ENCODE data around the gene CMIP.

CMIP gene

DNA sequence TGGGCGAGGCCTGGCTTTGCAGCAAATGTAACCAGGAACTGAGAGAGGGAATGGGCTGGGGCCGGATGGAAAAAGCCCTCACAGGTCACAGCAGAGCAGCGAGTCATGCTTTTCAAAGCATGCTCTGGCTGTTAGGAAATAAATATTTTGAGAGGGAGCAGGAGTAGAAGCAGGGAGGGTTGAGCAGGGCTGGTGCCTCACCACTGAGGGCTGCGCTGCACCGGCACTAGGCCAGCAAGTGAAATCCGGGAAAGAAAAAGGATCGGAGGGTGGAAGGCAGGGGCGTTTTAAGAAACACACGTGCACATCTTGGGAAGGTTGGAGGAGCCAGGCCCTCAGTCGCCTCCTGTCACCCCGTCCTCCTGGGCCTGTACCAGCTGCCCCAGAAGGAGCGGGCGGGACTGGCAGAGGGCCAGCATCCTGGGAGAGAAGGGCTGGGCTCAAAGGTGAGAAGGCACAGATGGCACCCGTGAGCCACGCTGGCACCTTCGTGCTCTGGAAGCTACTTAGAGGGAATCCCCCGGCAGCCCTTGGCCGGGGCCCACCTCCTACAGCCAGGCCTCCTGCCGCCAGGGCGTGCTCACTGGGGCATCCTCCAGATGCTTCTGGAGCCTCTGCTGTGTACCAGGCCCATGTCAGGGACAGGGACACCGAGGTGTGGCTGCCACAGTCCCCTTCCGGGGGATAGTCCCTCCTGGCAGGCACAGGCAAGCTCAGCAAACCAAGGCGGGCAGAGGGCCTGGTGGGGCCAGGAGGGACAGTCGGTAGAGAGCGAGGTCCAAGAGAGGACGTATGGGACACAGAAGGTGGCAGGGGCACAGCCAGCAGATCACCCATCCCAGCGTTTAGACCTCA, 263.0 kb downstream of the CMIP start:
- peak; percentile 52 for DNase-seq

DNA sequence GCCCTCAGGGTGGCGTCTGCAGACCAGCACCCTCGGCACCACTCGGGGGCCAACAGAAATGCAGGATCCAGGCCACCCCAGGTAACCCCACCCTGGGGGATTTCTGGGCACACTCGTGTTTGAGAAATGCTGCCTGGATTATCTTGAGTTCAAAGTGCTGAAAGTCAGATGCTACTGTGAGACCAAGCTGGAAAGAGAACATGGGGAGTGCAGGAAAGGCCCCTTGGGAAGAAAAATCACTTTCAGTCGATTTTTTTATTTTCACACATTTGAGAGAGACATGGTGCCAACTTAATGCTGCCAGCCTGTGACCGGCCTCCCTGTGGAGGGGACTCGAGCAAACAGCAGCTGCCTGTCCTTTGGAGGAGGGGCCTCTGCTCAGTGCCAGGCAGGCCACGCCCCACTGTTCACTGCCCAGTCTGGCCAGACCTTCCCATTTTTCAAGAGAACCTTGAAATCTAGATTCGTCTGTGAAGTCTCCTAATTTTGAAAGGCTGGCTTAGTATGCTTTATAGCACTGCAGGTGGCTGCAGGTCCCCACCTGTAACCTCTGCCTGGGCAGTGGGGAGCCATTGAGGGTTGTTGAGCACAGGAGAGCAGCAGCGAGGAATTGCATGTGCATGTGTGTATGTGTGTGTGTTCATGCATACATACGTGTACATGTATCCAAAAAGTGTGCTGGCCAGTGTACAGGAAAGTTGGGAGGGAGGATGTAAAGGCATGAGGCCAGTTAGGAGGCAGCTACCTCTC, 263.8 kb downstream of the CMIP start:
- no peak for DNase-seq

DNA sequence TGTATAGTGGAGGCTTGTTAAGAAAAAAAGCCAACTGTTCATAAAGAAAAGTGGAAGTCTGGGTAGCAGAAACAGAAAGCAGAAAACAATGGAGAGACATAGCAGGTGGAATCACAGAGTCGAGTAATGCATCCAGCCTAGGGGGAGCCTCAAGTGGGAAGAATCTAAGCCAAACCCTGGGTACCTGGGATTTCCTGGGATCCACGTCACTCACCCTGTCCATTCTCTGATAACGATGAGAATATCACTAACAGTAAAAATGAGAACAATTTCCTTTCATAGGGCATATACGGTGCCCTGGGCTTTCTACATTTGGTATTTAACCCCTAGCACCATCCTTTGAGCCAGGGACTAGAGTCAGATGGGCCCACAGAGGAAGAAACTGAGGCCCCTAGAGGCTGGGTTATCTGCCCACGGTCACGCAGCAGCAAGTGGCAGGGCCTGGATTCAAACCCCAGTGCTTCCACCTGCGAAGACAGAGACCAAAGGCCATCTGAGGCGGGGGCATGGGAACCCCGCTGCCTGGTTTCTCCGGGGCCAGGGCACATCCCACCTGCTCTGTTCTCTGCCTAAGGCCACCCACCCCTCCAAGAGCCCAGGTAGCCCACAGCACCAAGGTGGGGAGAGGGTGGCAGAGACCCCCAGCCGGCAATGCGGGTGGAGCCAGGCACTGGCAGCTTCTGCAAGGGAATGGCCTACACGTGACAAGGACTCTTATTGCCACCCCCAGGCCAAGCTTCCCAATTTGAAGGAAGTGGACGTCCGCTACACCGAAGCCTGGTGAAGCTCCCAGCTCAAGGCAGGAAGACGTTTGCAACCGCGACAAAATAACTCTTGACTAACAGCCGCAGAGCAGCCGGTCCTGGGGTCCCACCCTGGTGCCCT, 264.6 kb downstream of the CMIP start:
- no peak for DNase-seq

DNA sequence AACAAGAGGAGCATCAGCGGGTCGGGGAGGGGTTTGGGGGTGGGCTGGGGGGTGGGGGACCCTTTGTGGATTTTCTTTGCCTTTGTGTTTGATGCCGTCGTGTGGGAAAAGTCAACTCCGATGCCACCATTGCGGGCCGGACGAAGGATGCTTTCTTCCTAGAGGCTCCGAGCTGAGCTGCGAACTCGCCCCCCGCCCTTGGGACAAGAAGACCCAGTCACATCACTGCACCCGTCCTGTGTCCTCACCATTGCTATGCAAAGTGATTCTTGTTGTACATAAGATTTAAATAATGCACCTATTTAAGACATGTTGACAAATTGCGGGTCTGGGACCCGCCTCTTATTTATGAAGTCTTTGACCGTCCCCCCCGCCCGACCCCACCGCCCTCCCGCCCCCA, 265.4 kb downstream of the CMIP start:
- DNase-seq: no peak

DNA sequence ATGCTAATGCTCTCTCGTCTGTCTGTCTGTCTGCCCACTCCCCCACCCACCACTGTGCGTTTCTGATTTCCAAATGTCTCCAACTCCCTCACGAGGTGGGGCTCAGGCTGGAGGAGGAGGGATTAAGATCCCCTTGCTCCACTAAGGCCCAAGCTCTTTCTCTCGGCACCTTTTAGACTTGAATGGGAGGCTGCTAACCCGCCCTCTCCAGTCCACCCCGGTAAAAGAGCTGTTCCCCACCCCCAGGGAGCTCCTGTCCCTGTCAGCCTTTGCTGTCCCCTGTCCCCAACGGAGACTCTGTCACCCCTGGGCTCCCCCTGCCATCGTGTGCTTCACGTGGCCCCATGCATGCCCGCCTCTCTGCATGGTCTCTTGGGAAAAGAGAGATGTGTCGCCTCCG, 266.0 kb downstream of the CMIP start:
- no peak for DNase-seq

DNA sequence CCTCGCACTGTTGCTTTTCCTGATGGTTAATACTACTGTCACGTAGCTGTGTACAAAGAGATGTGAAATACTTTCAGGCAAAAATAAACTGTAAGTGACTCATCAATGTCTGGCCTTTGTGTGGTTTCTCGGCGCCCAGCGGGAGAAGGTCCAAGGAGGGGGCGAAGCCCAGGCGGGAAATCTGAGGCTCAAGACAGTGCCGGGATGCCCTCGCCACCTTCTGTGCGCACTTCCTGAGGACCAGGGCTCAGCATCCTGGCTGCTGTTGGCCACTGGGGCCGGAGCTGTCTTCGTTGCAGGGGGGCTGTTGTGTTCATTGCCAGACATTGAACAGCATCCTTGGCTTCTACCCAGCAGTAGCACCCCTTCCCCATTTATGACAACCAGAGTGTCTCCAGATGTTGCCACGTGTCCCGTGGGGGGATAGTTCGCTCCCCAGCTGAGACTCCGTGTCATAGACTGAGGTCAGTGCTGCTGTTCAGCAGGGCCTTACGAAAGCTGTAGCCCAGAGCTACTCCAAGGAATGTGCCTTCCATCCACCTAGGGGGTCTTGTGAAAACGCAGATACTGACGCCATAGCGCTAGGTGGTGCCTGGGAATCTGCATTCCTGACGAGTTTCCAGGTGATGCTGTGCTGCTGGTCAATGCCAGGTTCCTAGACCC, 267.2 kb downstream of the CMIP start:
- DNase-seq: peak; percentile 93

DNA sequence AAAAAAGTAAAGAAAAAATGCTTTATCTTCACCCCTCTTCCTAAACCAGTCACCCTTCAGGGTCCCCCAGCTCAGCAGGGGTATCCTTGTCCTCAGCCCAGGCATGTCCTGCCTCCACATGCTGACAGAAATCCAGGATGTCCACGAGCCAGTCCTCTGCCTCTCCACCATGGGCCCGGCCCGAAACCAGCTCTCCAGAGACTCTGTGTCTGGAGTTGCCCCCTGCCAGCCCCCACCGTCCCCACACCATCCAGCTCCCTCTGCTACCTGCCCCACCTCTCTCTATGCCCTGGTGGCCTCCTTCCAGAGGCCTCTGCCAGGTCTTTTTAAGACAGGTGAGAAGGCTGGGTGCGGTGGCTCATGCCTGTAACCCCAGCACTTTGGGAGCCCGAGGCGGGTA, 268.1 kb downstream of the CMIP start:
- no peak for DNase-seq

DNA sequence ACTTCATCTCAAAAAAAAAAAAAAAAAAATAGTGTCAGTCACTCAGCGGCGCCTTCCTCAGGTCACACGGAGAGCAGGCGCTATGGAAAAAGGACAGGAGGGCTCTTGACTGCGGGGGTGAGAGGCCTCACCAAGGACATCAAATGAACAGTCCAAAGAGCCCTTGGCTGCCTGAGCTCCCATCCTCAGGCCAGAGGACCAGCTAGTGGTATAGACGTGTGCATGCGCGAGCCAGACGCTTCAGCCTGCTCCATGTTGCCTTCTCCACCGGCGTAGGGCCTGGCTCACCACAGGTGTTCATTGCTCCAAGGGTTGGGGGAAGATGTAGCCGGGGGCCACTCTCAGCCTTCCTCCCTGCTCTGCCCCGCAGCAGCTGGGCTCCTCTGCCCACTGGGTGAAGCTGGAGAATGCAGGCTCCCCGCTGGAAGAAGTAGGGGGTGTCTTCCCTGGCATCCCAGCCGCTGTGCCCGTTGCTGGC, 268.7 kb downstream of the CMIP start:
- DNase-seq: no peak

DNA sequence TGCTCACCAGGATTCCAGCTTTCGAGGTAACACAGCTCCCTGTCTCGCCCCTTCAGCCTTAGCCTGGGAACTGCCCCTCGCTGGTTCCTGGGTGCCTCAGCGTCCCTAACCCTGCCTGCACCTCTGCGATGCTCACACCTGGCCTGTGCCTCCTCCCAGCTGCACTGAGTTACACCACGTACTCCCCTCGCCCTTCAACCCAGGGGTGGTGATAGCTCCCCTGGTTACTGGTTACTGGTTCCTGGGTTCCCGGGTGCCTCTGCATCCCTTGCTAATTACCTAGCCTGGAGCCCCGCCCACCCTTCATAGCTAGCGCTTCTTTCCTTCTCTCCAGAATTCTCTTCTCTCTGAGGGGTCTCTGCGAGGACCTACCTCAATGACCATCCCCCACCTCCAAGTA, 269.2 kb downstream of the CMIP start:
- no peak for DNase-seq

DNA sequence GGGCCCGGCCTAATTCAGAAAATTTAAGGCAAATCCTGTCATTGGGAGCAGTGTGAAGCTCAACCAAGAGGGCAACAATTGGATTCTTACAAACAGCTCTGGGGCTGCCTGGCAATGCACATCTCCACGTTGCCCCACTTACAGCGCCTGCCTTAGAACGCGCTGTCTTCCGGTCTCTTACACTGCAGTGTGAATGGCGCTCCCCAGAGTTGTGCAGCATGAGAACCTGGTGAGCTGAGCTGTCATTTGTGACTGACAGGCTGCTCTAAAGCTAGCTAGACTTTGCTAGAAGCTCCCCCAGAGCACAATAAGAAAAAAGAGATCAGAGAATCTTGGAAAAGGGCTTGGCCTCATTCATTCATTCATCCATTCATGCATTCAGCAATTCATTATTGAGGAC, 270.0 kb downstream of the CMIP start:
- DNase-seq: no peak

DNA sequence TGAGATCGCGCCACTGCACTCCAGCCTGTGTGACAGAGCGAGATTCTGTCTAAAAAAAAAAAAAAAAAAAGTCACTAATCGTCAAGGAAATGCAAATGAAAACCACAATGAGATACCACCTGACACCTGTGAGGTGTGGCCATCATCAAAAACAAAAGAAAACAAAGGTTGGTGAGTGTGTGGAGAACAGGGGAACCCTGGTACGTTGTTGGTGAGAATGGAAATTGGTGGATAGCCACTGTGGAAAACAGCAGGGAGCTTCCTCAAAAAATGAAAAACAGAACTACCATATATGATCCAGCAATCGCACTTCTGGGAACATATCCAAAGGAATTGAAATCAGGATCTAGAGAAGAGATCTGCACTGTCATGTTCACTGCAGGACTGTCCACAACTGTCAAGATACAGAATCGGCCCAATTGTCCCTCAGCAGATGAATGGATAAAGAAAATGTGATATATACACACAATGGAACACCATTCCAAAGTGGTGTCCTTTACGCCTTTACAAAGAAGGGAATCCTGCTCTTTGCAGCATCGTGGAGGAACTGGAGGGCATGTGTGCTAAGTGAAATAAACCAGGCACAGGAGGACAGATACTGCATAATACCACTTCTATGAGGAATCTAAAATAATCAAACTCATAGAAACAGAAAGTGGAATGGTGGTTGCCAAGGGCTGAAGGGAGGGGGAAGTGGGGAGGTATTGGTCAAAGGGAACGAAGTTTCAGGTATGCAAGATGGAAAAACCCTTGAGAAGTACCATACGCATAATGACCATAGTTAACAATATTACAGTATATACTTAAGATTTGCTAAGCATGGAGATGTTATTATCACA, 271.0 kb downstream of the CMIP start:
- no peak for DNase-seq

DNA sequence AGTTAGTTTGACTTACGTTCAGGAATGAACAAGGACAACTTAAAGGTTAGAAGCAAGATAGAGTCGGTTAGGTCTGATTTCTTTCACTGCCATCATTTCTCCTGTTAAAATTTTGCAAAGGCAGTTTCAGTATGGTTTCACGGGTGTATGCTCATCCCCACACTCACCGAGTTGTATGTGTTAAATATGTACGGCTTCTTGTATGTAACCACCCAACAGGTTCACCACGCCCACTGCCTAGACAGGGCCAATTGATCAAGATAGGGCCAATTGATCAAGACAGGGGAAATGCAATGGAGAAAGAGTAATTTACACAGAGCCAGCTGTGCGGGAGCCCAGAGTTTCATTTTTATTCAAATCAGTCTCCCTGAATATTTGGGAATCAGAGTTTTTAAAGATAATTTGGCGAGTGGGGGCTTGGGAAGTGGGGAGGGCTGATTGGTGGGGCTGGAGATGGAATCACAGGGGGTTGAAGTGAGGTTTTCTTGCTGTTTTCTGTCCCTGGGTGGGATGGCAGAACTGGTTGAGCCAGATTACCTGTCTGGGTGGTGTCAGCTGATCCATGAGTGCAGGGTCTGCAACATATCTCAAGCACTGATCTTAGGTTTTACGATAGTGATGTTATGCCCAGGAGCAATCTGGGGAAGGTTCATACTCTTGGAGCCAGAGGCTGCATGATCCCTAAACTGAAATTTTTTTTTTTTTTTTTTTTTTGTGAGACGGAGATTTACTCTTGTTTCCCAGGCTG, 272.0 kb downstream of the CMIP start:
- no peak for DNase-seq

DNA sequence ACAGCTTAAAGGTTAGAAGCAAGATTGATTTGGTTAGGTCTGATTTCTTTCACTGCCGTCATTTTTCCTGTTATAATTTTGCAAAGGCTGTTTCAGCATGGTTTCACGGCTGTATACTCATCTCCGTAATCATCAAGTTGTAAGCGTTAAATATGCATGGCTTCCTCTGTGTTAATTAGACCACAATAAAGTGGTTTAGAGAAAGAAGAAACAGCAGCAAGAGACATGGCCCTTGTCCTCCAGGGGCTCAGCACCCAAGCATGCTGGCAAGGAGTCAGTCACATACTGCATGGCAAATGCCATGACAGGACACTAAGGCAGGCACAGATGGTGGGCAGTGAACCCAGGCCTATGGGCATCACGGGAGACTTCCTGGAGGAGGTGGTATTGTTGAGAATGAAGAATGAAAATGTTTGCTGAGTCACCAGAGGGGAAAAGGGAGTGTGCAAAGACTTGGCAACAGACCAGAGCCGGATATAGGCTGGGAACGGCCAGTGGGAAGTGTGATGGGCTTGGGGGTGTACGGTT, 273.1 kb downstream of the CMIP start:
- no peak for DNase-seq

DNA sequence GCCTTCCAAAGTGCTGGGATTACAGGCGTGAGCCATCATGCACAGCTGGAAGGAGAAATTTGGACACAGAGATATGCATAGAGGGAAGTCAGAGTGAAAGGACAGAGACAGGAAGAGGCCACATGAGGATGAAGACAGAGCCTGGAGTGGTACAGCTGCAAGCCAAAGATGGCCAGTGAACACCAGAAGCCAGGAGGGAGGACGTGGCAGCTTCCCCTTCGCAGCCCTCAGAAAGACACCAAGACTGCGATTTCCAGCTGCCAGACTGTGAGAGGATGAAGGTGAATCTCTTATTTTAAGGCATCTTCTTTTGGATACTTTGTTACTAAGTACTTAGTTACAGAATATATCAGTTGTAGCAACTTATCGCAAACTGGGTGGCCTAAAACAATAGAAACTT, 274.0 kb downstream of the CMIP start:
- DNase-seq: no peak

DNA sequence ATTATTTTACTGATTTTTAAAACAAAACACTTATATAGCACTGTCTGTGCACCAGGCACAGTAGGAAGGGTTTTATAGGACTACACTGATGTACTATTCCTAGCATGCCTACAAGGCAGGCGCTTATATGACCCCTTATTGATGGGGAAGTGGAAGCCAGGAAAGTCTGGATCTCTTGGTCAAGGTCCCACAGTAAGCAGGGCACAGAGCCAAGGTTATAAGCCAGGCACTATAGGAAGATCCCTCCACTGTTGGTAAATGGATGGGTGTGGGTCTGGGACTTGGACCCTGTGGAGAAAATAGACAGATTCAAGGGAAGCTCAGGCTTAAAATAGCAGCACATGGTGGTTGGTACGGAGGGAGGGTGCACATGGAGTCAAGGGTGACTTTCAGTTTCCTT, 275.4 kb downstream of the CMIP start:
- DNase-seq: no peak

DNA sequence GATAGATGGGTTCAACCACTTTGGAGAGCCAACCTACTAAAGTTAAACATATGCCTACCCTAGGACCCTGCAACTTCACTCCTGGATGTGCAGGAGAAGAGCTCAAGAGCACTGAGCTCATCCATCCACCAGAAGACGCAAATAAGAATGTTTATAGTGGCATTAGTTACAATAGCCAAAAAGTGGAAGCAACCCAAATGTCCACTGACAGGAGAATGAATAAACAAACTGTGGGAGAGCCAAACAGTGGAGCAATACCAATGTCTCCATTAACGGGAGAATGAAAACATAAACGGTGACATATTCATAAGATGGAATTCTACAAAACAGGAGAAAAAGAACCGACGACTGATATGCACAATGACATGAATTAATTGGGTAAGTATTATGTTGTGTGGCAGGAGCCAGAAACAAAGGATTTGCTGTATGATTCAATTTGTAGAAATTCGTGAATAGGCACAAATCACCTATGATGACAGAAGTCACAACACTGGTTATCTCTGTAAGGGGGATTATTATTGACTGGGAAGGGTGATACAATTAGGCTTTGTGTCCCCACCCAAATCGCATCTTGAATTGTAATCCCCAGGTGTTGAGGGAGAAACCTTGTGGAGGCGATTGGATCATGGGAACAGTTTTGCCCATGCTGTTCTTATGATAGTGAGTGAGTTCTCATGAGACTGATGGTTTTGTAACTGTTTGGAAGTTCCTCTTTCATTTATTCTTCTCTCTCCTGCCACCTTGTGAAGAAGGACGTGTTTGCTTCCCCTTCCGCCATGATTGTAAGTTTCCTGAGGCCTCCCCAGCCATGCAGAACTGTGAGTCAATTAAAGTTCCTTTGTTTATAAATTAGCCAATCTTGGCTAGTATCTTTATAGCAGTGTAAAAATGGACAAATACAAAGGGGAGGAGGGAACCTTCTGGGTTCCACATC, 276.6 kb downstream of the CMIP start:
- DNase-seq: no peak

DNA sequence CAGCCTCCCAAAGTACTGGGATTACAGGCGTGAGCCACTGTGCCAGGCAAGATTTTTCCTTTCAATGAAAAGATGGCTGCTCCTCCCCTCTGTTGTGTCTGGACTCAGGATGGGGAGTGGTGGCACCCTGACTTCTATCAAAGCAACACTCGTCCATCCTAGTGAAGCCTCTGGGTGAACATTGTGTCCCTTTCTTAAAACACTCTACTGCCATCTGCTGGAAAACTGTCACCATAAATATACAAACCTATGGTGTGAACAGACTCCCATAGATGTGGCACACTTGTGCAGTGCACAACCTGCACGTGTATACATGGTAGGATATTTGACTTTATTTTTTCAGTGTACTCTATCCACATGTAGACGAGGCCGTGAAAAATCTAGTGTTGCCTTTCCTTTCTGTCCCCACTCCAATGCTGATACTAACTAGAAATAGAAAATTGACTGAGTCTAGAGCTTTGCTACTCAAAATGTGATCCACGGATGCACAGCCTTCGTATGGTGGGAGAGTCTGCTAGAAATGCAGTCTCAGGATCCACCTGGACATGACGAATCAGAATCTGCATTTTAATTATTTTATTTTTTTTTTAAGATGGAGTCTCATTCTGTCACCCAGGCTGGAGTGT, 278.6 kb downstream of the CMIP start:
- peak; percentile 78 for DNase-seq

DNA sequence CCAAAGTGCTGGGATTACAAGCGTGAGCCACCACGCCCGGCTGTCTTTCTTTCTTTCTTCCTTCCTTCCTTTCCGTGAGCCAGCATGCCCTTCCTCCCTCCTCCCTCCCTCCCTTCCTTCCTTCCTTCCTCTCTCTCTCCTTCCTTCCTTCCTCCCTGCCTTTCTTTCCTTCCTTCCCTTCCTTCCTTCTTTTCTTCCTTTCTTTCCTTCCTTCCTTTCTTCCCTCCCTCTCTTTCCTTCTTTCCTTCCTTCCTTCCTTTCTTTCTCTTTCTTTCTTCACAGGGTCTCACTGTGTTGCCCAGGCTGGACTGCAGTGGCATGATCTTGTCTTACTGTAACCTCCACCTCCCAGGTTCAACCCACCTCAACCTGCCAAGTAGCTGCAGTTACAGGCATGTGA, 283.8 kb downstream of the CMIP start:
- no peak for DNase-seq

DNA sequence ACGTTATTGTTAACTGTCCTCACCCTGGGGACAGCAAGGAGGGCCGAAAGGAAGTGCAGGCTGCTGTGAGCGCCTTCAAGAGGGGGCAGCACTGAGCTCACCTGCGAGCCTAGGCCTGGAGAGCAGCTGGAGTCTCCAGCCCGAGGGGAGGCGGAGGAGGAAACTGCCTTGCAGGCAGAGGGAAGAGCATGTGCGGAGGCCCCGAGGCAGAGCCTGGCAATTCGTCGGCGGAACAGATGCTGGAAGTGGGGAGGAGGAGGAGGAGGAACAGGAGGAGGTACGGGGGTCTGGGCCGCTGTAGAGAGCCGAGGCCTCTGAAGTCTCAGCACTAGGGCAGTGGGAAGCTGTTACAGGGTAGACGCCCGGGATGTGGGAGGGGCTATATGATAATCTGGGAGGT, 284.8 kb downstream of the CMIP start:
- DNase-seq: no peak

All from fibroblast of skin of abdomen (primary cell).